ENCODE results near the gene TBC1D21. TPM values are rescaled to one million over a fixed set of nuclear protein-coding genes. Genes with fewer than 3 reads are reported as not detected.

The TBC1D21 gene
- total and polyA plus RNA-seq, 7 experiments from 2014 or later: not detected

- no peaks in the 10 kb centered on the region for H3K36me3 ChIP-seq (ENCODE audit: control insufficient read depth in 2 of 3, insufficient read depth in 3 of 3, low read length in 3 of 3)
- ATAC-seq: no peak
- H3K4me1 ChIP-seq (ENCODE audit: control insufficient read depth in 2 of 2, insufficient read depth in 2 of 2, low read length in 2 of 2): no peaks in the 10 kb centered on the region
- H3K9me3 Mint-ChIP-seq: peaks cover 0 to 3% (median 0%) of the 10 kb centered on the region in 11 donors
- no peaks in the 10 kb centered on the region for H3K36me3 Mint-ChIP-seq
- H3K4me1 Mint-ChIP-seq: peaks cover 0 to 3% (median 0%) of the 10 kb centered on the region in 7 donors
- H3K4me3 ChIP-seq (ENCODE audit: low read length): no peak overlapping the region
- ChIA-PET CTCF (no interaction called here), POLR2A (no interaction called here)
- H3K27me3 Mint-ChIP-seq: peaks cover 20 to 56% (median 44%) of the 10 kb centered on the region in 5 donors
- peak in 1 of 9 donors; percentile 6 for DNase-seq
- H3K27me3 ChIP-seq (ENCODE audit: control insufficient read depth in 2 of 2, insufficient read depth in 2 of 2, low read length in 2 of 2): no peaks in the 10 kb centered on the region
- no peak overlapping the region for H3K4me3 Mint-ChIP-seq
- intact Hi-C loops (cut with micrococcal nuclease): loop anchor here (5.0 kb wide), 2 partner anchors 55 to 435 kb away; partner anchors contain the start of gene LOXL1 (in 1 of the 2)
- no peak overlapping the region for H3K27ac Mint-ChIP-seq
- no peak overlapping the region for H3K27ac ChIP-seq (ENCODE audit: low read depth, low read length)
- no peaks in the 10 kb centered on the region for H3K9me3 ChIP-seq (ENCODE audit: control insufficient read depth in 2 of 3, low read length in 3 of 3)
Measured at GRCh38 chr15:73872346-73872745, 1.0 kb upstream of the TBC1D21 start.

GRCh38 chr15:73873889-73874511 is 636 bp downstream of the TBC1D21 start:
- Mint-ChIP-seq H3K27me3 (peaks cover 20 to 59% (median 49%) of the 10 kb centered on the region in 5 donors), H3K36me3 (no peaks in the 10 kb centered on the region), H3K4me3 (no peak overlapping the region), H3K9me3 (peaks cover 0 to 3% (median 0%) of the 10 kb centered on the region in 11 donors), H3K27ac (no peak overlapping the region), H3K4me1 (peaks cover 0 to 3% (median 0%) of the 10 kb centered on the region in 7 donors)
- Histone ChIP-seq H3K4me3 (ENCODE audit: low read length) (no peak overlapping the region), H3K27me3 (ENCODE audit: control insufficient read depth in 2 of 2, insufficient read depth in 2 of 2, low read length in 2 of 2) (no peaks in the 10 kb centered on the region), H3K9me3 (ENCODE audit: control insufficient read depth in 2 of 3, low read length in 3 of 3) (no peaks in the 10 kb centered on the region), H3K27ac (ENCODE audit: low read depth, low read length) (no peak overlapping the region), H3K4me1 (ENCODE audit: control insufficient read depth in 2 of 2, insufficient read depth in 2 of 2, low read length in 2 of 2) (no peaks in the 10 kb centered on the region), H3K36me3 (ENCODE audit: control insufficient read depth in 2 of 3, insufficient read depth in 3 of 3, low read length in 3 of 3) (no peaks in the 10 kb centered on the region)
- ATAC-seq (peak; percentile 48), DNase-seq (peak in 7 of 9 donors; percentile 6 to 52 (median 36))
- CTCF ChIA-PET: interaction anchor here (1.0 to 2.8 kb wide), 4 partner anchors 21 to 56 kb away, joined by 3 to 20 read pairs (median 5); no protein-coding TSS in a partner anchor
- POLR2A ChIA-PET: no interaction called here
- intact Hi-C loops (cut with micrococcal nuclease): loop anchor here (1.0 to 5.0 kb wide), 4 partner anchors 34 to 433 kb away; partner anchors contain the start of gene LOXL1 (in 1 of the 2)

GRCh38 chr15:73879426-73879825 is 6.1 kb downstream of the TBC1D21 start:
- no peaks in the 10 kb centered on the region for H3K9me3 ChIP-seq (ENCODE audit: control insufficient read depth in 2 of 3, low read length in 3 of 3)
- no peaks in the 10 kb centered on the region for H3K36me3 ChIP-seq (ENCODE audit: control insufficient read depth in 2 of 3, insufficient read depth in 3 of 3, low read length in 3 of 3)
- CTCF ChIA-PET: no interaction called here
- no peak overlapping the region for H3K27ac ChIP-seq (ENCODE audit: low read depth, low read length)
- H3K36me3 Mint-ChIP-seq: no peaks in the 10 kb centered on the region
- H3K4me1 Mint-ChIP-seq: no peaks in the 10 kb centered on the region
- no peaks in the 10 kb centered on the region for H3K4me1 ChIP-seq (ENCODE audit: control insufficient read depth in 2 of 2, insufficient read depth in 2 of 2, low read length in 2 of 2)
- peaks cover 0 to 23% (median 16%) of the 10 kb centered on the region in 5 donors for H3K27me3 Mint-ChIP-seq
- no peak for ATAC-seq
- intact Hi-C loops (cut with micrococcal nuclease): no loop called here
- H3K27me3 ChIP-seq (ENCODE audit: control insufficient read depth in 2 of 2, insufficient read depth in 2 of 2, low read length in 2 of 2): no peaks in the 10 kb centered on the region
- POLR2A ChIA-PET: no interaction called here
- no peak overlapping the region for H3K4me3 Mint-ChIP-seq
- H3K27ac Mint-ChIP-seq: no peak overlapping the region
- peaks cover 0 to 3% (median 0%) of the 10 kb centered on the region in 11 donors for H3K9me3 Mint-ChIP-seq
- no peak overlapping the region for H3K4me3 ChIP-seq (ENCODE audit: low read length)
- DNase-seq: no peak

- Histone ChIP-seq H3K4me1 (ENCODE audit: control insufficient read depth in 2 of 2, insufficient read depth in 2 of 2, low read length in 2 of 2) (no peaks in the 10 kb centered on the region), H3K4me3 (ENCODE audit: low read length) (no peak overlapping the region), H3K36me3 (ENCODE audit: control insufficient read depth in 2 of 3, insufficient read depth in 3 of 3, low read length in 3 of 3) (no peaks in the 10 kb centered on the region), H3K27me3 (ENCODE audit: control insufficient read depth in 2 of 2, insufficient read depth in 2 of 2, low read length in 2 of 2) (no peaks in the 10 kb centered on the region), H3K9me3 (ENCODE audit: control insufficient read depth in 2 of 3, low read length in 3 of 3) (no peaks in the 10 kb centered on the region), H3K27ac (ENCODE audit: low read depth, low read length) (no peak overlapping the region)
- Mint-ChIP-seq H3K4me3 (no peak overlapping the region), H3K27me3 (peaks cover 0 to 19% (median 11%) of the 10 kb centered on the region in 5 donors), H3K27ac (no peak overlapping the region), H3K9me3 (no peaks in the 10 kb centered on the region), H3K36me3 (no peaks in the 10 kb centered on the region), H3K4me1 (no peaks in the 10 kb centered on the region)
- intact Hi-C loops (cut with micrococcal nuclease): no loop called here
- ChIA-PET CTCF (no interaction called here), POLR2A (no interaction called here)
- DNase-seq: no peak
- no peak for ATAC-seq
Measured at GRCh38 chr15:73881579-73882320, 8.4 kb downstream of the TBC1D21 start.

GRCh38 chr15:73882761-73883419 is 9.5 kb downstream of the TBC1D21 start:
- Mint-ChIP-seq H3K9me3 (peaks cover 0 to 2% (median 0%) of the 10 kb centered on the region in 11 donors), H3K36me3 (no peaks in the 10 kb centered on the region), H3K4me1 (peaks cover 0 to 2% (median 0%) of the 10 kb centered on the region in 7 donors), H3K27me3 (peaks cover 0 to 18% (median 7%) of the 10 kb centered on the region in 5 donors), H3K4me3 (no peak overlapping the region), H3K27ac (no peak overlapping the region)
- no peaks in the 10 kb centered on the region for H3K4me1 ChIP-seq (ENCODE audit: control insufficient read depth in 2 of 2, insufficient read depth in 2 of 2, low read length in 2 of 2)
- H3K27me3 ChIP-seq (ENCODE audit: control insufficient read depth in 2 of 2, insufficient read depth in 2 of 2, low read length in 2 of 2): no peaks in the 10 kb centered on the region
- ATAC-seq (no peak), DNase-seq (peak in 1 of 9 donors; percentile 10)
- ChIA-PET CTCF (no interaction called here), POLR2A (no interaction called here)
- no peaks in the 10 kb centered on the region for H3K36me3 ChIP-seq (ENCODE audit: control insufficient read depth in 2 of 3, insufficient read depth in 3 of 3, low read length in 3 of 3)
- no peaks in the 10 kb centered on the region for H3K9me3 ChIP-seq (ENCODE audit: control insufficient read depth in 2 of 3, low read length in 3 of 3)
- intact Hi-C loops (cut with micrococcal nuclease): no loop called here
- H3K4me3 ChIP-seq (ENCODE audit: low read length): no peak overlapping the region
- H3K27ac ChIP-seq (ENCODE audit: low read depth, low read length): no peak overlapping the region

- H3K4me3 ChIP-seq (ENCODE audit: low read length): no peak overlapping the region
- Mint-ChIP-seq H3K4me3 (no peak overlapping the region), H3K36me3 (no peaks in the 10 kb centered on the region), H3K9me3 (peaks cover 0 to 2% (median 0%) of the 10 kb centered on the region in 11 donors), H3K27ac (no peak overlapping the region), H3K4me1 (peaks cover 0 to 3% (median 0%) of the 10 kb centered on the region in 7 donors), H3K27me3 (peaks cover 0 to 22% (median 6%) of the 10 kb centered on the region in 5 donors)
- no peaks in the 10 kb centered on the region for H3K36me3 ChIP-seq (ENCODE audit: control insufficient read depth in 2 of 3, insufficient read depth in 3 of 3, low read length in 3 of 3)
- H3K4me1 ChIP-seq (ENCODE audit: control insufficient read depth in 2 of 2, insufficient read depth in 2 of 2, low read length in 2 of 2): no peaks in the 10 kb centered on the region
- ChIA-PET POLR2A (no interaction called here), CTCF (no interaction called here)
- H3K27me3 ChIP-seq (ENCODE audit: control insufficient read depth in 2 of 2, insufficient read depth in 2 of 2, low read length in 2 of 2): no peaks in the 10 kb centered on the region
- H3K9me3 ChIP-seq (ENCODE audit: control insufficient read depth in 2 of 3, low read length in 3 of 3): no peaks in the 10 kb centered on the region
- DNase-seq (peak in 1 of 9 donors; percentile 12), ATAC-seq (no peak)
- no peak overlapping the region for H3K27ac ChIP-seq (ENCODE audit: low read depth, low read length)
- intact Hi-C loops (cut with micrococcal nuclease): no loop called here
Measured at GRCh38 chr15:73884159-73884558, 10.8 kb downstream of the TBC1D21 start.

All from naive thymus-derived CD4-positive, alpha-beta T cell (primary cell).